Activated CD4-positive, alpha-beta T cell treated with anti-CD3 and anti-CD28 coated beads, Interleukin-2, amount 50 U/mL, for 48 hours (primary cell): ENCODE measurements around the gene PREX1.
"Not testable (repeated sequence)": the region's sequence is repeated elsewhere in the genome, so short reads cannot be mapped to it uniquely, and the experiment has no call there.

Experiments
- DNase-seq, 2 experiments: peaks; one replicate each; pipeline ENCODE4 v3.0.0-alpha.2; 2020

The PREX1 gene

GRCh38 chr20:48614593-48615274 is 213.1 kb downstream of the PREX1 start:
- DNase-seq = no peak

GRCh38 chr20:48613926-48614325 is 213.9 kb downstream of the PREX1 start:
- no peak for DNase-seq

- no peak for DNase-seq
Measured at GRCh38 chr20:48612335-48612734, 215.5 kb downstream of the PREX1 start.

GRCh38 chr20:48610996-48611395 is 216.8 kb downstream of the PREX1 start:
- DNase-seq = no peak

GRCh38 chr20:48609491-48609978 is 218.3 kb downstream of the PREX1 start:
- DNase-seq = no peak

- no peak for DNase-seq
Measured at GRCh38 chr20:48608756-48609155, 219.0 kb downstream of the PREX1 start.

GRCh38 chr20:48607544-48607865 is 220.3 kb downstream of the PREX1 start:
- DNase-seq = no peak

GRCh38 chr20:48606841-48607543 is 220.8 kb downstream of the PREX1 start:
- DNase-seq = no peak

- DNase-seq = no peak
Measured at GRCh38 chr20:48606172-48606840, 221.5 kb downstream of the PREX1 start.

- no peak for DNase-seq
Measured at GRCh38 chr20:48605364-48606171, 222.2 kb downstream of the PREX1 start.

GRCh38 chr20:48604936-48605335 is 222.9 kb downstream of the PREX1 start:
- DNase-seq = no peak

GRCh38 chr20:48604426-48604825 is 223.4 kb downstream of the PREX1 start:
- DNase-seq = no peak

- DNase-seq = no peak
Measured at GRCh38 chr20:48603819-48604405, 223.9 kb downstream of the PREX1 start.

GRCh38 chr20:48603116-48603818 is 224.5 kb downstream of the PREX1 start:
- no peak for DNase-seq

GRCh38 chr20:48601798-48602197 is 226.0 kb downstream of the PREX1 start:
- DNase-seq = no peak

- no peak for DNase-seq
Measured at GRCh38 chr20:48600470-48600945, 227.3 kb downstream of the PREX1 start.

GRCh38 chr20:48599748-48600469 is 227.9 kb downstream of the PREX1 start:
- no peak for DNase-seq

GRCh38 chr20:48599106-48599747 is 228.6 kb downstream of the PREX1 start:
- no peak for DNase-seq

- DNase-seq = not testable (repeated sequence)
Measured at GRCh38 chr20:48598303-48598941, 229.4 kb downstream of the PREX1 start.
